IPS-18a (cell line): ENCODE results near the gene PRM2.
"Not testable (repeated sequence)": the region's sequence is repeated elsewhere in the genome, so short reads cannot be mapped to it uniquely, and the experiment has no call there.

Experiments used
- H3K27ac ChIP-seq: one replicate; pipeline ENCODE4 v1.5.1; 2013; ENCODE audit warnings: low read length
- H3K27me3 ChIP-seq: one replicate; pipeline ENCODE4 v1.6.1; 2013; ENCODE audit warnings: mild to moderate bottlenecking, low read length; ENCODE audit not compliant: control insufficient read depth, insufficient read depth
- H3K36me3 ChIP-seq: one replicate; pipeline ENCODE4 v1.6.1; 2013; ENCODE audit warnings: low read depth, low read length; ENCODE audit not compliant: control insufficient read depth
- H3K4me1 ChIP-seq: one replicate; pipeline ENCODE4 v1.6.1; 2013; ENCODE audit warnings: low read depth, low read length; ENCODE audit not compliant: control insufficient read depth
- H3K4me3 ChIP-seq: one replicate; pipeline ENCODE4 v1.5.1; 2013; ENCODE audit warnings: low read length
- H3K9ac ChIP-seq: one replicate; pipeline ENCODE4 v1.6.1; 2013; ENCODE audit warnings: mild to moderate bottlenecking, low read length, moderate library complexity
- H3K9me3 ChIP-seq: one replicate; pipeline ENCODE4 v1.6.1; 2013; ENCODE audit warnings: low read depth, low read length; ENCODE audit not compliant: control insufficient read depth

Gene PRM2

DNA sequence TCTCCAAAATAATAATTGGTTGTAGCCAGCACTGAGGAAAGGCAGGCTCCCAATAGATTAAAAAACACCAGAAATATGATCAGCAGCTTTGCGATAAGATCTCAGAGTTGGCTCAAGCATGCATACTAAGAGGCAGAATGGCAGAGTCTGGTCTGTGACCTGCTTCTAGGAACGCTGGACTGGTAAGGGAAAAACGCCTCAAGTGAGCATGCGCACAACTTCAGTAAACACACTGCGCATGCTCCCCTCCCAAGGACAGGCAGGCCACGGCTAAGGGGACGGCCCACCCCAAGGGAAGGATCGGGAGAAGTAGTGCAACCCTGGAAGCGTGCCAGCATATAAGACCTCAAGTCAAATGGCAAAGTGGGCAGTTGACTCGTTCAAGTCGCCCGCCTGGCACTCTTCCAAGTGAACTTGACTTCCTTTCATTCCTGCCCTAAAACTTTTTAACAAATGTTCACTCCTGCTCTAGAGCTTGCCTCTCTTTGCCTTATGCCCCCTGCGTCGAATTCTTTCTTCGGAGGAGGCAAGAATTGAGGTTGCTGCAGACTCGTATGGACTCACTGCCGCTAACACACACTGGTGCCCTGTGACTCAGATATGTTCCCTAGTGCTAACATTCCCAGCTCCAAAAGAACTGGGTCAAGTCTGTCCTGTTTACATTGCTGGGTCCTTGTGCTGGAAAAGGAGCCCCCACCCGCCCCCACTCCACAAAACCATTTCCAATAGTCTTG, 27.3 kb upstream of the PRM2 start:
- Histone ChIP-seq H3K27me3 (no peaks in the 10 kb centered on the region), H3K27ac (no peak overlapping the region), H3K4me3 (no peak overlapping the region), H3K36me3 (no peaks in the 10 kb centered on the region), H3K9me3 (no peaks in the 10 kb centered on the region), H3K4me1 (no peaks in the 10 kb centered on the region), H3K9ac (no peak overlapping the region)

DNA sequence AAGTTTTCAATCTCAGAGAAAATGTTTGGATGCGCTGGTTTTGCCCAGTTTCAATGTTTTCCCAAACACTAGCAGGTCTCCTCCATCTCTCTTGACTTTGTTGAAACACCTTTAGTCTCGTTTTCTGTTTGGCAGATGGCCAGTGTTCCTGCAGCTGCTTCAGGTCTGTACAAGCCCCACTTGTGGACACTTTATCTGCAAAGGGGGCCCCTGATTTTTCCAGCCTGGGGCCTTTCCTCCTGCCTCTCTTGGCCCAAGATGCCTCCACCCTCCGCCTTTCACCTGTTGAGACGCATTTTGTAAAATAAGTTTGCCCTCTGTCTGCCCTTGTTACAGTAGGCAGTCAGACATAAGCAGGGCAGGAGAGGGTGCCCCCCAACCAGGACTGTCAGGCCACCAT, 26.7 kb upstream of the PRM2 start:
- H3K27me3 ChIP-seq, result no peaks in the 10 kb centered on the region
- no peak overlapping the region for H3K9ac ChIP-seq
- H3K4me3 ChIP-seq, result no peak overlapping the region
- no peaks in the 10 kb centered on the region for H3K36me3 ChIP-seq
- H3K9me3 ChIP-seq, result no peaks in the 10 kb centered on the region
- H3K4me1 ChIP-seq, result peaks cover under 1% of the 10 kb centered on the region
- H3K27ac ChIP-seq, result no peak overlapping the region

DNA sequence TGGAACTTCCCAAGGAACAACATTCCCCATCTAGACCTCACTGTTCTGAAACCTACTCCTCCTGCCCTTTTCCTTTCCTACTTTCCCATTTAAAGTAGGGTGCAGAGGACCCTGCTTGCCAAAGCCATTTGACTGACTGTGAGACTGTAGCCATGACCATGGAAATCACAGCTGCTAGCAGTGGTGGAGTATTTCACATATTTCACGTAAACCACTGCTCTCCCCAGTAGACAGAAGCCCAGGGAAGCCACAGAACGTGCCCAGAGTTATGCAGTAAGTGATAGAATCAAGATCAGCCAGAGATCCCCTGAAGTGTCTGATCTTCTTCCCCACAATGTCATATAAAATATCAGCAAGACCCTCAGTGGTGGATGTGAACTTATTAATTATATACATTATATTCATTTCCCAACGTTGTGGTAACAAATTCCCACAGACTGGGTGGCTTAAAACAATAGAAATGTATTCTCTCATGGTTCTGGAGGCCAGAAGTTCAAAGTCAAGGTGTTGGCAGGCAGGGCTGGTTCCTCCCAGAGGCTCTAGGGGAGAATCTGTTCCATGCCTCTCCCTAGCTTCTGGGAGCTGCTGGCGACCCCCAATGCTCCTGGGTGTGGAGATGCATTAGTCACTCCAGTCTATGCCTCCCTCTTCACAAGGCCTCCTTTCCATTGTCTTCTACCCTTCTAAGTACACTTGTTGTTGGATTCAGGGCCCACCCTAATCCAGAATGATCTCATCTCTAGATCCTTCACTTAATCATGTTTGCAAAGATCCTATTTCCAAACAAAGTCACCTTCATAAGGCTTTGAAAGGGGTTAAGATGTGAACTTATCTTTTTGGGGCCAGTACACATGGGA, 25.6 kb upstream of the PRM2 start:
- H3K27ac ChIP-seq, result no peak overlapping the region
- H3K9ac ChIP-seq, result no peak overlapping the region
- no peaks in the 10 kb centered on the region for H3K9me3 ChIP-seq
- H3K4me1 ChIP-seq, result peaks cover 9% of the 10 kb centered on the region
- no peak overlapping the region for H3K4me3 ChIP-seq
- H3K27me3 ChIP-seq, result no peaks in the 10 kb centered on the region
- no peaks in the 10 kb centered on the region for H3K36me3 ChIP-seq

DNA sequence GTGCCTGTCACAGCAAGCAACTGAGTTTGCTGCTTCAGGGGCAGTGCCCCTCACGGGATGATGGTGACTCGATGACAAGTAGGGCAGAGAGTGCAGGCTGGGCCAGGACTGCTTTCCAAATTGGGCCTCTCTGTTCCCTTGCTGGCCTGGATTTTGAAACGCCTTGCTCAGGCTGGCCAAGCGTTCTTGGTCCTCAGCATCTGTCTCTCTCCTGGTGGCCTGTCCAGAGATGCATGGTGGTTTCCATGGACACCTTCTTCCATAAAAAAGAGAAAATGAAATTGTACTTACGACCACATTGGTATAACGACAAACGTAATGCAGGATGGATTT, 24.2 kb upstream of the PRM2 start:
- peaks cover 11% of the 10 kb centered on the region for H3K4me1 ChIP-seq

DNA sequence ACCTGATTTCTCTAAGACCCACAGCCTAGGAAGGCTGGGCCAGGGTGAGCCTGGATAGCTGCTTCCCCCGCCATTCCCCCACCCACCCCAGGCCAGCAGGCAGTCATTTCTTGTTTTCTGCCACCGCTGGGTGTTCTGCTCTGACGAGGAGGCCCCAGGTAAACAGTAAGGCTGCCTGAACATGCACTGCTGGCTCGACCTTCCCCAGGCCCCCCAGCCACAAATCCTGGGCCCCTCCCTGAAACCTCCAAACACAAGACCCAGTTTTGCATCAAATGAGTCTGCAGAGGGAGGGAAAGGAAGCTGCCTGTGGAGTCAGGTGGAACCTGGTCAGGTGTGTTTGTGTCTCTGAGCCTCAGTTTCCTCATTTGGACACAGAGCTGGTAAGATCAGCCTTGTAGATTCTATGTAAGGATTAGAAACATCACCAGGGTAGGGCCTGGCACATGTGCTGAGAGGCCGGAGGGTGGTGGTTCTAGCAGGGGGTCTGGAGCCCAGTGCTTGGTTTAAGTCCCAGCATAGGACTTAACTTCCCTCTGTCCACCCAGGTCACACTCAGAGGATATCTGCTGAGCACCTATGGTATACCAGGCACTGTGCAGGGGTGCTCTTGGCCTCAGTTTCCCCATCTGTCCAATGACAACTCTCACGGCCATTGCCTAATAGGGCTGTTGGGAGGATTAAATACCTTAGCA, 23.7 kb upstream of the PRM2 start:
- H3K9ac ChIP-seq, result no peak overlapping the region
- H3K36me3 ChIP-seq, result no peaks in the 10 kb centered on the region
- no peaks in the 10 kb centered on the region for H3K9me3 ChIP-seq
- H3K4me1 ChIP-seq, result peaks cover 11% of the 10 kb centered on the region
- no peak overlapping the region for H3K27ac ChIP-seq
- no peak overlapping the region for H3K4me3 ChIP-seq
- no peaks in the 10 kb centered on the region for H3K27me3 ChIP-seq

More for the DNA sequence above, 24.2 kb upstream of the PRM2 start:
- H3K36me3 ChIP-seq, result no peaks in the 10 kb centered on the region
- no peaks in the 10 kb centered on the region for H3K27me3 ChIP-seq
- no peak overlapping the region for H3K27ac ChIP-seq
- H3K4me3 ChIP-seq, result no peak overlapping the region
- H3K9me3 ChIP-seq, result no peaks in the 10 kb centered on the region
- H3K9ac ChIP-seq, result no peak overlapping the region

DNA sequence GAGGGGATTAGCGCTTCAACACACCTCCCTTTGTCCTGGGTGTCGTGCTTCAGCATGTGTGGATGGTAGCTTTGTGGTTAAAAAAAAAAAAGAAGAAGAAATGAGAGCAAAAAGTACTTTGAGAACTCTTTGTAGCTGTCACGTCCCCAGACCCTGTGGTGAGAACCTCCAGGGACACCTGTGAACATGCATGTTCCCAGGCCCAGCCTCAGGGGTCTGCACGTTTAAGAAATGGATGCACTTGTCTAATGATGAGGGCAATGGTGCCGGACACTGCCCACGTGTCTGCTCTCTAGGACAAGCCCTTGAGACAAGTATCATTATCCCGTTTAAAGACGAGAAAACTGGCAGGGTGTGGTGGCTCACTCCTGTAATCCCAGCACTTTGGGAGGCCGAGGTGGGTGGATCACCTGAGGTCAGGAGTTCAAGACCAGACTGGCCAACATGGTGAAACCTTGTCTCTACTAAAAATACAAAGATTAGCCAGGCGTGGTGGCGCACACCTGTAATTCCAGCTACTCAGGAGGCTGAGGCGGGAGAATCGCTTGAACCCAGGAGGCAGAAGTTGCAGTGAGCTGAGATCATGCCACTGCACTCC, 22.8 kb upstream of the PRM2 start:
- H3K9me3 ChIP-seq, H3K27me3 ChIP-seq, H3K36me3 ChIP-seq, H3K4me3 ChIP-seq, H3K27ac ChIP-seq, H3K9ac ChIP-seq: not testable (repeated sequence)
- peaks cover 11% of the 10 kb centered on the region for H3K4me1 ChIP-seq

DNA sequence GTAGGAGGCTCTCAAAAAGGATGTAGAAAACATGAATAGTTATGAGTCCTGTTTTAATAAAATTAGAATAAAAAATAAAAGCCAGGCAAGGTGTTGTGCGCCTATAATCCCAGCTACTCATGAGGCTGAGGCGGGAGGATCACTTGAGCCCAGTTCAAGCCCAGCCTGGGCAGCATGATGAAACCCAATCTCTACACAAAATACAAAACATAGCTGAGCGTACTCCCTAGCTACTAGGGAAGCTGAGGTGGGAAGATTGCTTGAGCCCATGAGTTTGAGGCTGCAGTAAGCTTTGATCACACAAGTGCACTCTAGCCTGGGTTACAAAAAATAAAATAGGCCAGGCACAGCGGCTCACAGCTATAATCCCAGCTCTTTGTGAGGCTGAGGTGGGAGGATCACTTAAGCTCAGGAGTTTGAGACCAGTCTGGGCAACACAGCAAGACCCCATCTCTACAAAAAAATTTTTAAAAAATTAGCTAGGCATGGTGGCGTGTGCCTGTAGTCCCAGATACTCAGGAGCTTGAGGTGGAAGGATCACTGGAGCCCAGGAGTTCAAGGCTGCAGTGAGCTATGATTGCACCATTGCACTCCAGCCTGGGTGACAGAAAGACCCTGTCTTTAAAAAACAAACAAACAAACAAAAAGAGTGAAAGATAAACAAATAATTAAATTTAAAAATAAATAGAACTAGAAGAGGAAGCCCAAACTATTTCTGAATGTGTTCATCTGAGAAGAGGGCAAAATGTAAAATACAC, 22.0 kb upstream of the PRM2 start:
- H3K4me1 ChIP-seq, result peaks cover 11% of the 10 kb centered on the region
- no peak overlapping the region for H3K27ac ChIP-seq
- no peaks in the 10 kb centered on the region for H3K9me3 ChIP-seq
- H3K4me3 ChIP-seq, result no peak overlapping the region
- no peaks in the 10 kb centered on the region for H3K27me3 ChIP-seq
- H3K9ac ChIP-seq, result no peak overlapping the region
- H3K36me3 ChIP-seq, result no peaks in the 10 kb centered on the region

DNA sequence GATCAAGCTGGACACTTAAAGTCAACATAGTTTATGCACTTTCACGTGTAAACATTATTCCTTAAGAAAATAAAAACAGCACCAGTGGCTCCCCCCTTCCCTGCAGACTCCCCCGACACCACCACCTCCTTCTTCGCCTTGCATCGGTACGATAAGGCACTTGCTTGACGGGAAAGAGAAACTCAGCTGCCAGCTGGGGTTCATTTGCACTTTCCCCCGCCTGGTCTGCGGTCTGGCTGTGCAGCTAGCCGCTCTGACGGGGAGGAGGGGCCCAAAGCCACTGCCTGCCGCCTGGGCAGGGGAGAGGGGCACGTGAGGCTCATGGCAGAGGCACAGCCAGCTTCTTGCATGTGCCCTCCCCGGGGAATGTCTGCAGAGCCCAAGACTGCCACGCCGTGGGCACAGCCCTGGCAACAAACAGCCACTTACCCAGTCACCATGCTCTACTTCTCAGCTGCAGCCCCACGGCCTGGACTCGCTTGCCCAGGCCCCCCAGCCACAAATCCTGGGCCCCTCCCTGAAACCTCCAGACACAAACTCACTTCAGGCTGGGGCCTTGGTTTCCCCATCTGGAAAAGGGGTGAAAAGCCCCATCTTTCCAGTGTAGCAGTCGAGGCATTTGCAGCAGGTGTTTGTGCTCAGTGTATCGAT, 21.3 kb upstream of the PRM2 start:
- Histone ChIP-seq H3K4me3 (no peak overlapping the region), H3K4me1 (peaks cover 11% of the 10 kb centered on the region), H3K27ac (no peak overlapping the region), H3K36me3 (no peaks in the 10 kb centered on the region), H3K9me3 (no peaks in the 10 kb centered on the region), H3K27me3 (no peaks in the 10 kb centered on the region), H3K9ac (no peak overlapping the region)

DNA sequence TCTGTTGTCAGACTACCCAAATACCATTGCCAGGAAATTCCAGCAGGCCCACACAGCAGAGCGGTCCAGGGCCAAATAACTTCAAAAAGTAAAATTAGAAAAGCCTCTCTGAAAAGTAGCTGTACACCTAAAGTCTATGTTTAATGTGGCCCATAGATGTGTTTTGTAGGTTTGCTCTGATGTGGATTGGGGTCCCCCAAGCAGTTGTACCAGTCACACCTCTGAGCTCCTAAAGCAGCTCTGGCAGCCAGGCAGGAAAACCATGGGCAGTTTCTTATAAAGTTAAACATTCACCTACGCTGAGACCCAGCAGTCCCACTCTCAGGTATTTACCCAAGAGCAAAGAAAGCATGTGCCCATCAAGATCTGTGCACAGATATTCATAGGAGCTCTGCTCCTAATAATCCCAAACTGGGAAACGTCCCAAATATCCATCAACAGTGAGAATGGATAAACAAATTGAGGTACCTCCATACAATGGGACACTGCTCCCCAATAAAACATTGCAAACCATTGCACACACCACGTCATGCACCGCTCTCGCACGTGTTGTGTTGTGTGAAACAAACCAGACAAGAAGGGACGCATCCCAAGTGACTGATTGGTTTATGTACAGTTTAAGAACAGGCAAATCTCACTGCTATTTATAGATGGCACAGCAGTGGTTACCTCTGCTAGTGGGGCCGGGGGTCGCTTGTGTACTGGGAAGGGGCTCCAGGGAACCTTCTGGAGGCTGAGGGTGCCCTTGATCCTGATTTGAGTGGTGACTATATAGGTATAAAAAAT, 20.6 kb upstream of the PRM2 start:
- H3K4me1 ChIP-seq, result peaks cover 11% of the 10 kb centered on the region
- H3K27me3 ChIP-seq, result no peaks in the 10 kb centered on the region
- no peaks in the 10 kb centered on the region for H3K36me3 ChIP-seq
- H3K27ac ChIP-seq, result no peak overlapping the region
- H3K9ac ChIP-seq, result no peak overlapping the region
- no peak overlapping the region for H3K4me3 ChIP-seq
- no peaks in the 10 kb centered on the region for H3K9me3 ChIP-seq

DNA sequence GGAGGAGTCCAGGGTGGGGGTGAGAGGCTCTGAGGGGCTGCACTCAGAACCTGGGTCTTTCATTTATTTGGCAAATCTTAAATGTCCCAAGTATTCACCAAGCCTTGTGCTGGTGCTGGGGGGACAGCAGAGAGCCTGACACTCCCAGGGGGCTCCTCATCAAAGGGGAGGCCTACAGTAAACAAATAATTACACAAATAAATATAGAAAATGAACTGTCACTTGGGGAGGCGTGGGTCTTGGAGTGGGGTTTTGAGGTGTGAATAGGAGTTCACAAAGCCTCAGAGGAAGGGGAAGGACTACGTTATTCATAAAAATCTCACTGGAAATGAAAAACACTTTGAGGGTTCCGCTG, 20.0 kb upstream of the PRM2 start:
- H3K9me3 ChIP-seq, result no peaks in the 10 kb centered on the region
- no peaks in the 10 kb centered on the region for H3K27me3 ChIP-seq
- H3K4me3 ChIP-seq, result no peak overlapping the region
- H3K9ac ChIP-seq, result no peak overlapping the region
- no peak overlapping the region for H3K27ac ChIP-seq
- peaks cover 13% of the 10 kb centered on the region for H3K4me1 ChIP-seq
- no peaks in the 10 kb centered on the region for H3K36me3 ChIP-seq
